Endothelial cell of umbilical vein (primary cell): Measurements from ENCODE around the gene NFKBIE. TPM values are rescaled to one million over a fixed set of nuclear protein-coding genes. Genes with fewer than 3 reads are reported as not detected.

Experiments used
- BruUV-seq: library from RNA; stranded (reverse); fragments of 400-500 nt; replicated peaks from 2 replicates; lab custom pipeline; 2021; lab: Mats Ljungman, UMichigan
- CTCF ChIA-PET: fragments of 300-600, 350-600 bp; sonication (Branson Sonifier 250); formaldehyde crosslinking; loops from one replicate; lab custom pipeline; 2021; ENCODE audit warnings: antibody characterized with exemption, inconsistent platforms; lab: Charles Lee
- POLR2A ChIA-PET: fragments of 300-600, 350-600 bp; sonication (Branson Sonifier 250); formaldehyde crosslinking; loops from one replicate; lab custom pipeline; 2021; ENCODE audit warnings: antibody characterized with exemption, inconsistent platforms; lab: Charles Lee
- DNase-seq: peaks from one replicate; pipeline ENCODE4 v3.0.0-alpha.2; 2011; ENCODE audit warnings: low read depth, low spot score
- FAIRE-seq: peaks from 2 replicates; lab custom pipeline; 2011; peaks lifted over from hg19 to GRCh38; lab: Jason Lieb, UNC
- H2AFZ ChIP-seq: 2 replicates; pipeline ENCODE4 v1.6.0; 2012; ENCODE audit warnings: low read depth, low read length, control low read depth, inconsistent platforms
- H3K27ac ChIP-seq: 2 replicates; pipeline ENCODE4 v1.5.1; 2011; ENCODE audit warnings: low read depth, mild to moderate bottlenecking, control low read depth, low read length, moderate library complexity; ENCODE audit not compliant: insufficient read depth
- H3K27me3 ChIP-seq, 2 experiments: 2 replicates each; pipeline versions ENCODE4 v1.6.0 to v1.6.1; 2011; ENCODE audit warnings: low read length in 2 of 2, mixed read lengths in 1 of 2; ENCODE audit not compliant: control insufficient read depth in 2 of 2, insufficient read depth in 2 of 2
- H3K36me3 ChIP-seq, 2 experiments: 2 replicates in 1 of 2; 3 replicates in 1 of 2; pipeline ENCODE4 v1.5.1; 2011; ENCODE audit warnings: low read length in 2 of 2, mild to moderate bottlenecking in 1 of 2, moderate library complexity in 1 of 2; ENCODE audit not compliant: control insufficient read depth in 2 of 2, insufficient read depth in 2 of 2; ENCODE audit errors: extremely low read depth in 1 of 2
- H3K4me1 ChIP-seq: 3 replicates; pipeline ENCODE4 v1.5.1; 2011; ENCODE audit warnings: mild to moderate bottlenecking, low read length; ENCODE audit not compliant: control insufficient read depth, insufficient read depth; ENCODE audit errors: extremely low read depth
- H3K4me2 ChIP-seq: 2 replicates; pipeline ENCODE4 v1.6.1; 2011; ENCODE audit warnings: low read length, control low read depth, mixed read lengths; ENCODE audit not compliant: insufficient read depth
- H3K4me3 ChIP-seq, 3 experiments: fragments of 200-600 bp in 1 of 3; sonication (generic), shearing (Covaris generic) in 1 of 3; replicated peaks in 1 of 3; 2 replicates each; pipeline ENCODE4 v1.5.1; 2011 to 2016; ENCODE audit warnings: control low read depth in 3 of 3, low read length in 3 of 3, mild to moderate bottlenecking in 2 of 3, inconsistent platforms in 1 of 3, low read depth in 1 of 3, moderate library complexity in 1 of 3; ENCODE audit not compliant: insufficient read depth in 1 of 3
- H3K79me2 ChIP-seq: 2 replicates; pipeline ENCODE4 v1.6.0; 2012; ENCODE audit warnings: low read length, inconsistent platforms; ENCODE audit not compliant: control insufficient read depth, insufficient read depth
- H3K9ac ChIP-seq: replicated peaks from 2 replicates; pipeline ENCODE3; 2011; ENCODE audit warnings: low read length, control low read depth; ENCODE audit not compliant: insufficient read depth; ENCODE audit errors: extremely low read depth
- H3K9me1 ChIP-seq: replicated peaks from 3 replicates; pipeline ENCODE4 v1.6.0; 2011; ENCODE audit warnings: mild to moderate bottlenecking, low read length; ENCODE audit not compliant: control insufficient read depth, insufficient read depth; ENCODE audit errors: extremely low read depth
- H3K9me3 ChIP-seq: replicated peaks from 2 replicates; pipeline ENCODE4 v1.5.1; 2012; ENCODE audit warnings: low read length, inconsistent platforms; ENCODE audit not compliant: control insufficient read depth, insufficient read depth
- H4K20me1 ChIP-seq: replicated peaks from 2 replicates; pipeline ENCODE3; 2011; ENCODE audit warnings: mild to moderate bottlenecking, low read length; ENCODE audit not compliant: control insufficient read depth, insufficient read depth; ENCODE audit errors: extremely low read depth
- EZH2 ChIP-seq: IDR thresholded peaks from 2 replicates; pipeline ENCODE4 v1.6.1; 2012; ENCODE audit warnings: borderline replicate concordance, low read depth, mild to moderate bottlenecking, moderate library complexity, low read length, inconsistent platforms; ENCODE audit not compliant: severe bottlenecking
- FOS ChIP-seq: IDR thresholded peaks from 2 replicates; pipeline ENCODE4 v1.6.1; 2011; ENCODE audit warnings: mild to moderate bottlenecking, low read length, moderate library complexity, borderline replicate concordance; ENCODE audit not compliant: insufficient read depth
- GATA2 ChIP-seq: IDR thresholded peaks from 2 replicates; pipeline ENCODE4 v1.7.0; 2011; ENCODE audit warnings: low read depth, mild to moderate bottlenecking, moderate library complexity, mixed read lengths, low read length; ENCODE audit not compliant: insufficient read length, insufficient read depth
- JUN ChIP-seq: IDR thresholded peaks from 2 replicates; pipeline ENCODE4 v1.6.1; 2011; ENCODE audit warnings: borderline replicate concordance, low read depth; ENCODE audit not compliant: insufficient read length, insufficient read depth
- MYC ChIP-seq: IDR thresholded peaks from one replicate; pipeline ENCODE4 v1.6.1; 2011; ENCODE audit warnings: mild to moderate bottlenecking, low read depth, low read length
- POLR2A ChIP-seq: IDR thresholded peaks from 2 replicates; pipeline ENCODE4 v1.6.1; 2012; ENCODE audit warnings: low read depth, mild to moderate bottlenecking, control low read depth, low read length
- POLR2AphosphoS5 ChIP-seq: IDR thresholded peaks from 2 replicates; pipeline ENCODE4 v1.6.1; 2012; ENCODE audit warnings: low read depth, mild to moderate bottlenecking, control low read depth, low read length, moderate library complexity; ENCODE audit not compliant: insufficient read depth
- dilution Hi-C: fragments of 300-500 bp; cut with MboI; formaldehyde crosslinking; loops from one replicate; pipeline ENCODE4 v1.15.0; 2019; ENCODE audit warnings: low sequenced_read_pairs; ENCODE audit not compliant: extremely low pct_ligation_motif_present
- intact Hi-C: fragments of 100-400 bp; cut with micrococcal nuclease; formaldehyde crosslinking; loops from one replicate; pipeline ENCODE4 v1.10.0; 2022
- polyA plus RNA-seq, 4 experiments: library from polyadenylated mRNA; depleted of rRNA in 3 of 4; stranded (reverse) in 3 of 4; unstranded in 1 of 4; fragments of >200 nt; gene quantifications; 2 replicates each; pipeline versions ENCODE4 v1.2.1 to v1.2.3, GENCODE V29; 2011 to 2012; ENCODE audit warnings: missing spikeins in 1 of 4
- total RNA-seq: library from RNA; stranded (reverse); gene quantifications from 2 replicates; pipeline ENCODE4 v1.2.3, GENCODE V29; 2021
- TF ChIP-seq, protein P1 (sequence below), 2 donors: IDR thresholded peaks; 1 replicate in 1 of 2; 2 replicates in 1 of 2; pipeline ENCODE4 v1.5.1; 2011; ENCODE audit warnings: low read length in 2 of 2, mild to moderate bottlenecking in 2 of 2, moderate library complexity in 2 of 2, control low read depth in 1 of 2, inconsistent platforms in 1 of 2, low read depth in 1 of 2; ENCODE audit not compliant: insufficient read depth in 1 of 2; ENCODE audit errors: extremely low read depth in 1 of 2
- TF ChIP-seq, protein P2 (sequence below): IDR thresholded peaks from 2 replicates; pipeline ENCODE4 v1.6.1; 2011; ENCODE audit not compliant: insufficient read depth, insufficient read length

The NFKBIE gene
- total and polyA plus RNA-seq, 2 donors (not counting 3 experiments of a cell fraction or from before 2014, with no cell fraction given) = 19.0 to 22.6 TPM

DNA sequence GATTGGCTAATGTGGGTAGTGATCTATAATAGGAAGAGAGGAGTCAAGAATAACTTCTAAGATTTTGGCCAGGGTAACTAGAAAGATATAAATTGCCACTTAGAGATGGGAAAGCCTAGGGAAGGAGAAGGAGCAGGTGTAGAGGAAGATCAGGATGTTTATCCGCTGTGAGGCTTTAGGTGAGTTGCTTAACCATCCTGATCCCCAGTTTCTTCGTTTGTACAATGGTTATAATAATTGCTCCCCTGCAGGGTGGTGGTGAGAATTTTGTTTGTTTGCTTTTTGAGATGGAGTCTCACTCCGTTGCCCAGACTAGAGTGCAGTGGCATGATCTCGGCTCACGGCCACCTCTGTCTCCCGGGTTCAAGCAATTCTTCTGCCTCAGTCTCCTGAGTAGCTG, 51.0 kb downstream of the NFKBIE start:
- Histone ChIP-seq H3K9me1 (no peaks in the 10 kb centered on the region), H3K9me3 (no peaks in the 10 kb centered on the region), H3K4me3 (no peak overlapping the region), H3K4me2 (no peak overlapping the region), H4K20me1 (no peaks in the 10 kb centered on the region), H3K9ac (no peak overlapping the region), H3K36me3 (no peaks in the 10 kb centered on the region), H3K4me1 (peaks cover 15% of the 10 kb centered on the region), H2AFZ (no peak overlapping the region), H3K79me2 (peaks cover 2% of the 10 kb centered on the region), H3K27ac (no peak overlapping the region), H3K27me3 (no peaks in the 10 kb centered on the region)
- TF ChIP-seq MYC = no peak
- no peak for TF ChIP-seq POLR2AphosphoS5
- no peak for TF ChIP-seq EZH2
- TF ChIP-seq GATA2 = no peak
- TF ChIP-seq, protein P1, sequence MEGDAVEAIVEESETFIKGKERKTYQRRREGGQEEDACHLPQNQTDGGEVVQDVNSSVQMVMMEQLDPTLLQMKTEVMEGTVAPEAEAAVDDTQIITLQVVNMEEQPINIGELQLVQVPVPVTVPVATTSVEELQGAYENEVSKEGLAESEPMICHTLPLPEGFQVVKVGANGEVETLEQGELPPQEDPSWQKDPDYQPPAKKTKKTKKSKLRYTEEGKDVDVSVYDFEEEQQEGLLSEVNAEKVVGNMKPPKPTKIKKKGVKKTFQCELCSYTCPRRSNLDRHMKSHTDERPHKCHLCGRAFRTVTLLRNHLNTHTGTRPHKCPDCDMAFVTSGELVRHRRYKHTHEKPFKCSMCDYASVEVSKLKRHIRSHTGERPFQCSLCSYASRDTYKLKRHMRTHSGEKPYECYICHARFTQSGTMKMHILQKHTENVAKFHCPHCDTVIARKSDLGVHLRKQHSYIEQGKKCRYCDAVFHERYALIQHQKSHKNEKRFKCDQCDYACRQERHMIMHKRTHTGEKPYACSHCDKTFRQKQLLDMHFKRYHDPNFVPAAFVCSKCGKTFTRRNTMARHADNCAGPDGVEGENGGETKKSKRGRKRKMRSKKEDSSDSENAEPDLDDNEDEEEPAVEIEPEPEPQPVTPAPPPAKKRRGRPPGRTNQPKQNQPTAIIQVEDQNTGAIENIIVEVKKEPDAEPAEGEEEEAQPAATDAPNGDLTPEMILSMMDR (IDR thresholded peaks at IDR 0.05; ENCODE audit: extremely low read depth in 1 of 2, insufficient read depth in 1 of 2, low read depth in 1 of 2, low read length in 2 of 2) = no peak
- no peak for TF ChIP-seq POLR2A
- no peak for TF ChIP-seq JUN
- no peak for TF ChIP-seq FOS
- TF ChIP-seq, protein P2, sequence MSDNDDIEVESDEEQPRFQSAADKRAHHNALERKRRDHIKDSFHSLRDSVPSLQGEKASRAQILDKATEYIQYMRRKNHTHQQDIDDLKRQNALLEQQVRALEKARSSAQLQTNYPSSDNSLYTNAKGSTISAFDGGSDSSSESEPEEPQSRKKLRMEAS = no peak
- no TSS peak for BruUV-seq
- no peak for FAIRE-seq
- DNase-seq = no peak
- dilution Hi-C loops (no loop called here), intact Hi-C loops (no loop called here)
- POLR2A ChIA-PET = no interaction called here
- CTCF ChIA-PET = interaction anchor here (0.9 kb wide), 1 partner anchor 12 kb away, joined by 3 read pairs; no protein-coding TSS in a partner anchor
